K562 (cell line): Measurements from ENCODE around the gene GDF15. TPM values are rescaled to one million over a fixed set of nuclear protein-coding genes. Genes with fewer than 3 reads are reported as not detected.

Experiments used
- BRF1 ChIP-seq: IDR thresholded peaks from 3 replicates; pipeline ENCODE4 v1.6.1; 2011; ENCODE audit warnings: borderline replicate concordance, mild to moderate bottlenecking; ENCODE audit not compliant: insufficient read length; ENCODE audit errors: extremely low read depth
- polyA plus RNA-seq, 8 experiments: library from polyadenylated mRNA; depleted of rRNA in 4 of 8; stranded (reverse) in 5 of 8; unstranded in 3 of 8; fragments of >200 nt; fragmentation: Nextera tagmentation in 2 of 8; fragmentation: Illumina TruSeq in 1 of 8; extraction: Ambion mirVana in 2 of 8; extraction: Trizol in 1 of 8; gene quantifications; 2 replicates each; pipeline versions ENCODE4 v1.2.1 to v1.2.3, GENCODE V29; 2011 to 2014; ENCODE audit warnings: inconsistent platforms in 1 of 8, missing spikeins in 1 of 8
- total RNA-seq, 7 experiments: library from RNA; depleted of rRNA in 6 of 7; stranded (reverse); fragments of >200 nt in 6 of 7; fragmentation: Illumina TruSeq in 2 of 7; extraction: Trizol in 2 of 7; gene quantifications; 2 replicates each; pipeline versions ENCODE4 v1.2.1 to v1.2.3, GENCODE V29; 2011 to 2021; ENCODE audit warnings: low replicate concordance in 1 of 7
- TF ChIP-seq, protein P1 (sequence below), 2 experiments: fragments of 450-650 bp; IDR thresholded peaks; 2 replicates each; pipeline ENCODE4 v1.6.1; 2016; ENCODE audit warnings: mild to moderate bottlenecking in 2 of 2, borderline replicate concordance in 1 of 2, low read depth in 1 of 2, moderate library complexity in 1 of 2
- TF ChIP-seq, protein P2 (sequence below): sonication (generic); formaldehyde crosslinking; IDR thresholded peaks from 2 replicates; pipeline ENCODE4 v1.8.0; 2022; ENCODE audit warnings: missing genetic modification reagents, mild to moderate bottlenecking, moderate library complexity, borderline replicate concordance
- TF ChIP-seq, protein P3 (sequence below): sonication (generic); formaldehyde crosslinking; IDR thresholded peaks from 2 replicates; pipeline ENCODE4 v1.8.1; 2023; ENCODE audit warnings: mild to moderate bottlenecking, missing genetic modification reagents
- TF ChIP-seq, protein P4 (sequence below): sonication (generic); formaldehyde crosslinking; IDR thresholded peaks from 2 replicates; pipeline ENCODE4 v1.8.0; 2023; ENCODE audit warnings: mild to moderate bottlenecking, missing genetic modification reagents
- TF ChIP-seq, protein P5 (sequence below): fragments of 450-650 bp; formaldehyde crosslinking; IDR thresholded peaks from 2 replicates; pipeline ENCODE4 v1.4.0; 2022; ENCODE audit warnings: mild to moderate bottlenecking, moderate library complexity
- TF ChIP-seq, protein P6 (sequence below): sonication (generic); formaldehyde crosslinking; IDR thresholded peaks from 2 replicates; pipeline ENCODE4 v1.8.0; 2022; ENCODE audit warnings: mild to moderate bottlenecking, missing genetic modification reagents

The GDF15 gene
- total and polyA plus RNA-seq, 9 of the 15 experiments (the other 6 are each of a cell fraction or from before 2014, with no cell fraction given), result 2.3 to 82.4 (median 12.5) TPM

DNA sequence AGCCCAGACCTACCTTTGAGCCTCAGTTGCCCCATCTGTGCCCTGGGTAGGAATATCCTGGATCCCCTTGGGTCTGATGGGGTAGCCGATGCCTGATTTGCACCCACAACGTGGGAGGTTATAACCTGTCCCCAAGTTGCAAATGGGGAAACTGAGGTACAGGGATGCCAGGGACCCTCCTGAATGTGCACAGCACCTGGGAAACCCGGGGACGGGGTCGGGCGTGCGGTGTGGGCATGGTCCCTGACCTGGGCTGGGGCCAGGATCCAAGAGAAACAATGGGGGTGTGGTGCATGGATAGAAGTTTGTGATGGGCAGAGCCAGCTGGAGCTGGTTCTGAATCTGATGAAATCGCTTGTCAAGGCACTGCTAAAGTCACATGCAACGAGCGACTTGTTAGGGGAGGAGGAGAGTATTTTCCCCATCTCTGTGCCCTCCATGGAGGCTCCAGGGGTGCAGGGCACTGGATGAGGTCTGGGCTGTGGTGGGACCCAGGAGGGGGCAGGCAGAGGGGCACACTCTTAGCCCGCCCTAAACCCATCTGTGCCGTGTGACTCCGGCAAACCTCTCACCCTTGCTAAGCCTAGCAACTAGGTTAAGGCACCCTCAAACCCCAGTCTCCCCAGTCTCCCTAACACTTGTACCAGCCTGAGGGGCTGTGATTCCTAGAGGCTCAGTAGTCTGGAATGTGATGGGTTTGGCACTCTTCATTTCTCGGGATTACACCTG is 749 bp downstream of the GDF15 start (continued):
- TF ChIP-seq, protein P1, sequence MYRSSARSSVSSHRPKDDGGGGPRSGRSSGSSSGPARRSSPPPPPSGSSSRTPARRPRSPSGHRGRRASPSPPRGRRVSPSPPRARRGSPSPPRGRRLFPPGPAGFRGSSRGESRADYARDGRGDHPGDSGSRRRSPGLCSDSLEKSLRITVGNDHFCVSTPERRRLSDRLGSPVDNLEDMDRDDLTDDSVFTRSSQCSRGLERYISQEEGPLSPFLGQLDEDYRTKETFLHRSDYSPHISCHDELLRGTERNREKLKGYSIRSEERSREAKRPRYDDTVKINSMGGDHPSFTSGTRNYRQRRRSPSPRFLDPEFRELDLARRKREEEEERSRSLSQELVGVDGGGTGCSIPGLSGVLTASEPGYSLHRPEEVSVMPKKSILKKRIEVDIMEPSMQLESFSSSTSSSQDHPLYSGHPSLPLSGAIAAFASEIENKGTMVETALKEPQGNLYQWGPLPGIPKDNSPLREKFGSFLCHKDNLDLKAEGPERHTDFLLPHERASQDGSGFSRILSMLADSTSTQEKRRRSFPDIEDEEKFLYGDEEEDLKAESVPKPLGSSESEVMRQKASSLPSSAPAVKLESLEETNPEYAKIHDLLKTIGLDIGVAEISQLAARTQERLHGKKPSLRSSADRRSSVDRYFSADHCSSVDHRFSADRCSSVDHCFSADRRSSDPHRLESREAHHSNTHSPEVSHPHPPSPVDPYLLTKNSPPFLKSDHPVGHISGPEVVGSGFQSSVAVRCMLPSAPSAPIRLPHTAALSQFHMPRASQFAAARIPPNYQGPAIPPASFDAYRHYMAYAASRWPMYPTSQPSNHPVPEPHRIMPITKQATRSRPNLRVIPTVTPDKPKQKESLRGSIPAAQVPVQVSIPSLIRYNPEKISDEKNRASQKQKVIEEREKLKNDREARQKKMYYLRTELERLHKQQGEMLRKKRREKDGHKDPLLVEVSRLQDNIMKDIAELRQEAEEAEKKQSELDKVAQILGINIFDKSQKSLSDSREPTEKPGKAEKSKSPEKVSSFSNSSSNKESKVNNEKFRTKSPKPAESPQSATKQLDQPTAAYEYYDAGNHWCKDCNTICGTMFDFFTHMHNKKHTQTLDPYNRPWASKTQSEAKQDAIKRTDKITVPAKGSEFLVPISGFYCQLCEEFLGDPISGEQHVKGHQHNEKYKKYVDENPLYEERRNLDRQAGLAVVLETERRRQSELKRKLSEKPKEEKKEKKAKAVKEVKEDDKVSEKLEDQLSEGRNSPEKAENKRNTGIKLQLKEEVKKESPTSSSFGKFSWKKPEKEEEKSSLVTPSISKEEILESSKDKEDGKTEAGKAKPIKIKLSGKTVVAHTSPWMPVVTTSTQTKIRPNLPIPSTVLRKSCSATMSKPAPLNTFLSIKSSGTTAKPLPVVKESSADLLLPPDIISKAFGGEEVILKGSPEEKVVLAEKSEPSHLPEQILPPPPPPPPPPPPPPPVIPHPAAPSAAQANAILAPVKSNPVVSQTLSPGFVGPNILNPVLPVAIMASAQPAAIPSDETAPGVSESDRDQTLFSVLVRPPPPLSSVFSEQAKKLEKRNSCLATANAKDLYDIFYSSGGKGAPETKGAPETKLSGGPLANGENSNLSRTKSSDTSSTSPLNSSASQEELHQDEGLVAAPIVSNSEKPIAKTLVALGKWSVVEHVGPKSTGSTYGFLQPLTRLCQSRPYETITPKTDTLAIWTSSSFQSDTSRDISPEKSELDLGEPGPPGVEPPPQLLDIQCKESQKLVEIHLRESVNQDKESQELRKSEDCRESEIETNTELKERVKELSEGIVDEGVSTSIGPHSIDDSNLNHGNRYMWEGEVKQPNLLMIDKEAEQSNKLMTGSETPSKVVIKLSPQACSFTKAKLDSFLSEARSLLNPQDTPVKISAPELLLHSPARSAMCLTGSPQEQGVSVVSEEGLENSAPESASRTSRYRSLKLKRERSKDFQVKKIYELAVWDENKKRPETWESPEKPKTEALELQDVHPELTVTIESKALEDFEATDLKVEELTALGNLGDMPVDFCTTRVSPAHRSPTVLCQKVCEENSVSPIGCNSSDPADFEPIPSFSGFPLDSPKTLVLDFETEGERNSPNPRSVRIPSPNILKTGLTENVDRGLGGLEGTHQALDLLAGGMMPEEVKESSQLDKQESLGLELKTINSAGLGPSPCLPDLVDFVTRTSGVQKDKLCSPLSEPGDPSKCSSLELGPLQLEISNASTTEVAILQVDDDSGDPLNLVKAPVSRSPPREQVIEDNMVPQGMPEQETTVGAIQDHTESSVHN (IDR thresholded peaks at IDR 0.05; ENCODE audit: borderline replicate concordance in 1 of 2, low read depth in 1 of 2), result no peak
- no peak for TF ChIP-seq BRF1
- TF ChIP-seq, protein P2, sequence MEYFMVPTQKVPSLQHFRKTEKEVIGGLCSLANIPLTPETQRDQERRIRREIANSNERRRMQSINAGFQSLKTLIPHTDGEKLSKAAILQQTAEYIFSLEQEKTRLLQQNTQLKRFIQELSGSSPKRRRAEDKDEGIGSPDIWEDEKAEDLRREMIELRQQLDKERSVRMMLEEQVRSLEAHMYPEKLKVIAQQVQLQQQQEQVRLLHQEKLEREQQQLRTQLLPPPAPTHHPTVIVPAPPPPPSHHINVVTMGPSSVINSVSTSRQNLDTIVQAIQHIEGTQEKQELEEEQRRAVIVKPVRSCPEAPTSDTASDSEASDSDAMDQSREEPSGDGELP, result peak; percentile 69
- TF ChIP-seq, protein P3, sequence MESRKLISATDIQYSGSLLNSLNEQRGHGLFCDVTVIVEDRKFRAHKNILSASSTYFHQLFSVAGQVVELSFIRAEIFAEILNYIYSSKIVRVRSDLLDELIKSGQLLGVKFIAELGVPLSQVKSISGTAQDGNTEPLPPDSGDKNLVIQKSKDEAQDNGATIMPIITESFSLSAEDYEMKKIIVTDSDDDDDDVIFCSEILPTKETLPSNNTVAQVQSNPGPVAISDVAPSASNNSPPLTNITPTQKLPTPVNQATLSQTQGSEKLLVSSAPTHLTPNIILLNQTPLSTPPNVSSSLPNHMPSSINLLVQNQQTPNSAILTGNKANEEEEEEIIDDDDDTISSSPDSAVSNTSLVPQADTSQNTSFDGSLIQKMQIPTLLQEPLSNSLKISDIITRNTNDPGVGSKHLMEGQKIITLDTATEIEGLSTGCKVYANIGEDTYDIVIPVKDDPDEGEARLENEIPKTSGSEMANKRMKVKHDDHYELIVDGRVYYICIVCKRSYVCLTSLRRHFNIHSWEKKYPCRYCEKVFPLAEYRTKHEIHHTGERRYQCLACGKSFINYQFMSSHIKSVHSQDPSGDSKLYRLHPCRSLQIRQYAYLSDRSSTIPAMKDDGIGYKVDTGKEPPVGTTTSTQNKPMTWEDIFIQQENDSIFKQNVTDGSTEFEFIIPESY (CRISPR knock-in tag), result peak; percentile 0; the same call in 1 of the 2 replicates
- TF ChIP-seq, protein P4, sequence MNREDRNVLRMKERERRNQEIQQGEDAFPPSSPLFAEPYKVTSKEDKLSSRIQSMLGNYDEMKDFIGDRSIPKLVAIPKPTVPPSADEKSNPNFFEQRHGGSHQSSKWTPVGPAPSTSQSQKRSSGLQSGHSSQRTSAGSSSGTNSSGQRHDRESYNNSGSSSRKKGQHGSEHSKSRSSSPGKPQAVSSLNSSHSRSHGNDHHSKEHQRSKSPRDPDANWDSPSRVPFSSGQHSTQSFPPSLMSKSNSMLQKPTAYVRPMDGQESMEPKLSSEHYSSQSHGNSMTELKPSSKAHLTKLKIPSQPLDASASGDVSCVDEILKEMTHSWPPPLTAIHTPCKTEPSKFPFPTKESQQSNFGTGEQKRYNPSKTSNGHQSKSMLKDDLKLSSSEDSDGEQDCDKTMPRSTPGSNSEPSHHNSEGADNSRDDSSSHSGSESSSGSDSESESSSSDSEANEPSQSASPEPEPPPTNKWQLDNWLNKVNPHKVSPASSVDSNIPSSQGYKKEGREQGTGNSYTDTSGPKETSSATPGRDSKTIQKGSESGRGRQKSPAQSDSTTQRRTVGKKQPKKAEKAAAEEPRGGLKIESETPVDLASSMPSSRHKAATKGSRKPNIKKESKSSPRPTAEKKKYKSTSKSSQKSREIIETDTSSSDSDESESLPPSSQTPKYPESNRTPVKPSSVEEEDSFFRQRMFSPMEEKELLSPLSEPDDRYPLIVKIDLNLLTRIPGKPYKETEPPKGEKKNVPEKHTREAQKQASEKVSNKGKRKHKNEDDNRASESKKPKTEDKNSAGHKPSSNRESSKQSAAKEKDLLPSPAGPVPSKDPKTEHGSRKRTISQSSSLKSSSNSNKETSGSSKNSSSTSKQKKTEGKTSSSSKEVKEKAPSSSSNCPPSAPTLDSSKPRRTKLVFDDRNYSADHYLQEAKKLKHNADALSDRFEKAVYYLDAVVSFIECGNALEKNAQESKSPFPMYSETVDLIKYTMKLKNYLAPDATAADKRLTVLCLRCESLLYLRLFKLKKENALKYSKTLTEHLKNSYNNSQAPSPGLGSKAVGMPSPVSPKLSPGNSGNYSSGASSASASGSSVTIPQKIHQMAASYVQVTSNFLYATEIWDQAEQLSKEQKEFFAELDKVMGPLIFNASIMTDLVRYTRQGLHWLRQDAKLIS (CRISPR knock-in tag), result 0 out of 2 replicates have a peak, but pooled peaks have one; percentile 65
- TF ChIP-seq, protein P5, sequence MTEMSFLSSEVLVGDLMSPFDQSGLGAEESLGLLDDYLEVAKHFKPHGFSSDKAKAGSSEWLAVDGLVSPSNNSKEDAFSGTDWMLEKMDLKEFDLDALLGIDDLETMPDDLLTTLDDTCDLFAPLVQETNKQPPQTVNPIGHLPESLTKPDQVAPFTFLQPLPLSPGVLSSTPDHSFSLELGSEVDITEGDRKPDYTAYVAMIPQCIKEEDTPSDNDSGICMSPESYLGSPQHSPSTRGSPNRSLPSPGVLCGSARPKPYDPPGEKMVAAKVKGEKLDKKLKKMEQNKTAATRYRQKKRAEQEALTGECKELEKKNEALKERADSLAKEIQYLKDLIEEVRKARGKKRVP (CRISPR knock-in tag), result peak; percentile 91
- TF ChIP-seq, protein P6, sequence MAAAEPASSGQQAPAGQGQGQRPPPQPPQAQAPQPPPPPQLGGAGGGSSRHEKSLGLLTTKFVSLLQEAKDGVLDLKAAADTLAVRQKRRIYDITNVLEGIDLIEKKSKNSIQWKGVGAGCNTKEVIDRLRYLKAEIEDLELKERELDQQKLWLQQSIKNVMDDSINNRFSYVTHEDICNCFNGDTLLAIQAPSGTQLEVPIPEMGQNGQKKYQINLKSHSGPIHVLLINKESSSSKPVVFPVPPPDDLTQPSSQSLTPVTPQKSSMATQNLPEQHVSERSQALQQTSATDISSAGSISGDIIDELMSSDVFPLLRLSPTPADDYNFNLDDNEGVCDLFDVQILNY (CRISPR knock-in tag), result 0 out of 2 replicates have a peak, but pooled peaks have one; percentile 37
